GM20431 (cell line): Measurements from ENCODE around the gene RPS6KL1.

Experiments
- in situ Hi-C: fragments of 300-500 bp; cut with MseI, MboI; formaldehyde crosslinking; loops from one replicate; pipeline ENCODE4 v1.15.0; 2020; ENCODE audit warnings: low sequenced_read_pairs; ENCODE audit not compliant: unreplicated experiment

The RPS6KL1 gene

DNA sequence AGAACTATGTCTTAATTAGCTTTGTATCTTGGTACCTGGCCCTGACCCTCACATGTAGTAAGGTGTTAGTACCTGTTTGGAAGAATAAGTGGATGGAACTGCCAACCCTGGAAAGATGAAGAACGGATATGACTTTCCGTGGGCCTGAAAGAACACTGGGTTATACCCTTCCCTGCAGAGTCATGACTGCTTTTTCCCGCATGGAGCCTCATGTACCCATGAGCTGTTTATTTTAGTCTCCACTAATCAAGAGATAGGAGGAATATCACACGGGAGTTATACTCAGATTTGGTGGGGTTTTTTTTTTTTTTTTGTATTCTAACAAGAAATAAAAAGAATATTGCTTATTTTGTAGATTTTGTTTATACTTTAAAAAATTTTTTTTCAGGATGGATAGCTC lies 25.4 kb downstream of the RPS6KL1 start:
- in situ Hi-C loops, result no loop called here

- in situ Hi-C loops, result no loop called here
These were observed 26.7 kb downstream of the RPS6KL1 start for GRCh38 chr14:74896400-74896799.

- in situ Hi-C loops, result no loop called here
These were observed 29.4 kb downstream of the RPS6KL1 start for GRCh38 chr14:74893614-74894091.

DNA sequence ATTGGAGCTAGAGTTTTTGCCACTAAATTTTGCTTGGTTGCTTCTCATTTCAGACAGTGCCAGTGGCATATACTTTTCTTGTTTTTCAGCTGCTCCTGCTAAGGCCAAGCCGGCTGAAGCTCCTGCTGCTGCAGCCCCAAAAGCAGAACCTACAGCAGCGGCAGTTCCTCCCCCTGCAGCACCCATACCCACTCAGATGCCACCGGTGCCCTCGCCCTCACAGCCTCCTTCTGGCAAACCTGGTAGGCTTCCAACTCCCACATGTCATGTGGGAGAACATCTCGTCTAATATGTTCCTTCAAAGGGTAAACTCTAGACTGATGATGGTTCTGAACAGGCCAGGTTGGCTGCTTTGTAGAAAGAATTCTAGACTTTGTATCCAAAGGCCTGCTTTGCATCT lies 30.3 kb downstream of the RPS6KL1 start:
- in situ Hi-C loops, result no loop called here

GRCh38 chr14:74891870-74892269 lies 31.2 kb downstream of the RPS6KL1 start:
- in situ Hi-C loops, result no loop called here

GRCh38 chr14:74890262-74890661 lies 32.8 kb downstream of the RPS6KL1 start:
- in situ Hi-C loops, result no loop called here

- in situ Hi-C loops, result no loop called here
These were observed 34.6 kb downstream of the RPS6KL1 start for GRCh38 chr14:74888164-74889158.

- in situ Hi-C loops, result no loop called here
These were observed 37.1 kb downstream of the RPS6KL1 start for GRCh38 chr14:74886001-74886400.

GRCh38 chr14:74882103-74882920 lies 40.7 kb downstream of the RPS6KL1 start:
- in situ Hi-C loops, result no loop called here

DNA sequence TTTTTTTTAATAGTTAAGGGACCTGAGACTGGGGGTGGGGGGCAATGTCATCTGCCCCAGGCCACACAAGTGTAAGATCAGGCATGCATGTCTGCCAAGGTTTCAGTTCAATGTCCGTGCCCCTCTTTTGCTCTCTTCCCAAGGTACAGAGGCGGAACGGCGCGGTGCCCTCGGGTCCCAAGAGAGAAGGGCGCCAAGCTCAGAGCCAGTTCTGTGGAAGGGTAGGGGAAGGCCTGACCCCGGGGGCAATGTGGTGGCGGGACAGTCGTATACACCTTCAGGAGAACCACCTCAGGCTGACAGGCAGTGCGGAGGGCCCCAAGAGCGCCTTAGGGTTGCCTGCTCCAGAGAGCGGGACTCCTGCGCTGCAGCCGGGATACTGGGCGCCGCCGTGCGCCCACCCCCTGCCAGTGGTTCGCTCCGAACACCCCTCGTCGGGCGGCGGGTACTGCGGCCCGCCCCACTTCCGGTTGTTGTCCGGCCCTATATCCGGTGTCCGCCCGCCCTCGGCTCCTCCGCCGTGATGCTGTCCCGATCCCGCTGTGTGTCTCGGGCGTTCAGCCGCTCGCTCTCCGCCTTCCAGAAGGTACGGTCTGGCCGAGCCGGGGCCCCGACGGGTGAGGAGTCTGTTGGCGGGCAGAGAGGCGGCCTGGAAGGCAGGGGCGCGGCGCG lies 41.5 kb downstream of the RPS6KL1 start, which contains the start of gene DLST:
DLST (plus strand) TSS at position 486 of the 672 bp plus-strand sequence; CDS start at position 524, 38 bp downstream.
- in situ Hi-C loops, result no loop called here

- in situ Hi-C loops, result no loop called here
These were observed 43.5 kb downstream of the RPS6KL1 start for GRCh38 chr14:74879427-74880182.

- in situ Hi-C loops, result no loop called here
These were observed 46.8 kb downstream of the RPS6KL1 start, which contains the start of gene PROX2 for GRCh38 chr14:74875941-74876913. PROX2 (minus strand) TSS chr14:74876145; CDS start chr14:74863834, 12,311 bp downstream.

GRCh38 chr14:74875204-74875603 lies 47.9 kb downstream of the RPS6KL1 start:
- in situ Hi-C loops, result no loop called here

GRCh38 chr14:74871819-74872218 lies 51.2 kb downstream of the RPS6KL1 start:
- in situ Hi-C loops, result no loop called here

GRCh38 chr14:74868739-74869138 lies 54.3 kb downstream of the RPS6KL1 start:
- in situ Hi-C loops, result no loop called here

DNA sequence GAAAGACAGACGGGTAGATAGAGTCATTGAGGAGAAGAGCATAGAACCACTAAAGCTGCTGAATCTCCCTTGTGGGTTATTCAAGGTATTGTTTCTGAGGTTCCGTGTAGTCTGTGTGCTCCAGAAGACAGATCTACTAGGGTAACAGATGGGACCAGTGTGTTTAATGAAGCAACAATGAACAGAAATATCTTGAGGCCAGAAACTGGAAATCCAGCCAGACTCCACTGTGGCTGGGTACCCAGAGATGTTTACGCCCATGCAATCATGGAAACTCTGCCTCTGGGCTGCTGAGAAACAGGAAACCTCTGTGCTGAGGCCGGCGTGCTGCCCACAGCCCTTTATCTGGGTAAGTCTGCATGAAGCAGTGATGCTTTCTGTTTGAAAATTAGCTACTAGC lies 55.4 kb downstream of the RPS6KL1 start:
- in situ Hi-C loops, result no loop called here

- in situ Hi-C loops, result no loop called here
These were observed 56.2 kb downstream of the RPS6KL1 start for GRCh38 chr14:74866708-74867389.

DNA sequence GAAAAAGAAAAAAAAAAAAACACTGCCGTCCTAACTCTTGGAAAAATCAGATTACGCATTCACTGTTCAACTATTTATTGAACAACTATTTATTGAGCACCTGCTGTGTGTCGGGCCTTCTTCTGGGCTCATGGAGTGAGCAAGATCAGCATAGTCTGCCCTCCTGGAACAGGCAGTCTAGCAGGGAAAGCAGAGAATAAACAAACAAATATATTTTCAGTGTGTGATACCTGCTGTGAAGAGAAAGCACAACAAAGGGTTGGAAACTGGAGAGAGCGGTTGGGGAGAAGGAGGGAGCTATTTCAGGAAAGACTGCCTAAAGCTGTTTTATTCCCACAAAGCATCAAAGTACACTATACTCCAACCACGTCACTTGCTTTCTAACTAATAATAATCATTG lies 57.9 kb downstream of the RPS6KL1 start:
- in situ Hi-C loops, result no loop called here
